Glomerular visceral epithelial cell (primary cell): ENCODE data around the gene SLC52A1.
"Not testable (repeated sequence)": the region's sequence is repeated elsewhere in the genome, so short reads cannot be mapped to it uniquely, and the experiment has no call there.

Experiments
- DNase-seq: peaks from one replicate; pipeline ENCODE4 v3.0.0-alpha.2; 2016; ENCODE audit errors: extremely low spot score

SLC52A1 gene

DNA sequence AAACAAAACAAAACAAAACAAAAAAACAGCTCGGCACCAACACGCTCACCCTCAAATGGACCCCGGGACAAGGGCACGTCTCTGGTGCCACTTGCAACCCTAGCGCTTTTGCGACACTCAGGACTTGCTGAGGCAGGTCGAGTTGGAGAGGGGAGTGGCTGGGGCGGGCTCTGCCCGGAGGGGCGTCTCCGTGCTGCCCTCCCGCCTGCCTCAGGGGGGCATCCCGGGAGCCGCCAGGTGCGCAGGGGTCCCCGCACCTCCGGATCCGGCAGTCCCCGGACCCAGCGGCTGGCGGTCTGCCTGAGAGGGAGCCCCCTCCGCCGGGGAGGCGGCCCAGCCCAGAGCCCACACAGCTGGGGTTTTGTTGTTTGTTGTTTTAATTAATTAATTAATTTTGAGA, at the start of gene SLC52A1:
TSS of gene SLC52A1 (minus strand) at position 112 of the 400 bp plus-strand sequence. CDS start 820 bp downstream, outside the sequence.
- no peak for DNase-seq

DNA sequence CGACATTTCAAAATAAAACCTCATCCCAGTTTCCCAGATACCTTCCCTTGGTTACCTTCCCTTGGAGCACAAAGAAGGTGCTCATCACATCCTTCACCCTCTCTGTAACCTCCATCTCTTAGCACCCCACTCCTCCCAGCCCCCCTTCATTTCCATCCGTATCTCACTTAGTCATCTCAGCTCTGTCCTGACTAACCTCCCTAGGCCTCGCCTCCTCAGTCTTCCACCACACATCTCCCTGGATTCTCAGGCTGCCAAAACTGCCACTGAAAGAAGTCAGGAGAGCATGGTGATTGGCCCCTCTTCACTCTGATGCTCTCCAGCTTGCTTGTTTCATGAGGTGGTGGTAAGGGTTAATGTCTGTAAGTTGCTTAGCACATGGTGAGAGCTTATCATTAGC, 45.4 kb upstream of the SLC52A1 start:
- DNase-seq = no peak

DNA sequence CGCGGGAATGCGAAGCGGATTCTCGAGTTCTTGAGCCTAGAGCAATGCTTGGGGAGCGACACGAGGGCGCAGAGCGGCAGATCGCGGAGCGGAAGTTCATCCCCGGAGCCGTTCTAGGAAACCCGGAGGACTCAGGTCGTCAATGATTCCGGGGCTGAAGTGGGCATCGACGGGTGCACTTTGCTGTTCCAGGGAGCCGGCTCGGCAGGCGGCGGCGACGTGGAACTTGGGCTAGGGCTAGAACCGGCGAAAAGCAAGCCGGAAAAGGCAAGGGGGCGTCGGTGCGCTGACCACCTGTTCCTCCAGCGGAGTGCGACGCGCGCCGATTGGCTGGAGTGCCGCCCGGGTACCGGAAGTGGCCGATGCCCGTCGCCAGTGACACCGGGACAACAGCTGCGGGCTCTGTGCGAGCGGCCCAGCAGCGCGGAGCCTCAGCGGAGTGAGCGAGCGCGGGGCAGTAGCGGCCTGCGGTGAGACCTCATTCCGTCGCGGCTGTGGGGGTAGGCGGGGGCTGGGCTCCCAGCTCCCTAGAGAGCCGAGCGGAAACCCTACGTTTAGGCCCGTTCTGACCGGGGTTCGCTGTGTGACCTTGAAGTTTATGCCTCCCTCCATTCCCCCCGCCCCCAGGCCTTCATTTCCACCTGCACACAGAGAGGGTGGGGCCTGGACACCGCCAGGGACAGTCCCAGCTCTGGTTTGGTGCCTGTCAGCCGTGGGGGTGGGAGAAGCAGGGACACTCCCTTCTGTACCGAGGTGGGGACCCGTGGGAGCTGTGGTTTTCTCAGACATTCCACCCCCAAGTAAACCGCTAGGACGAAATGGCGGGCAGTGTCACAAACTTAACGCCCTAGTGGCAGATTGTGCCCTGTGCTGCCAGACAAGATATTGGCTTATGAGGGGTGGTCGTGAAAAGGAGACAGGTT, 43.1 kb upstream of the SLC52A1 start, which contains the start of gene ZFP3:
TSS of gene ZFP3 (plus strand) at position 362 of the 923 bp plus-strand sequence. CDS start 13,038 bp downstream, outside the sequence.
- no peak for DNase-seq

DNA sequence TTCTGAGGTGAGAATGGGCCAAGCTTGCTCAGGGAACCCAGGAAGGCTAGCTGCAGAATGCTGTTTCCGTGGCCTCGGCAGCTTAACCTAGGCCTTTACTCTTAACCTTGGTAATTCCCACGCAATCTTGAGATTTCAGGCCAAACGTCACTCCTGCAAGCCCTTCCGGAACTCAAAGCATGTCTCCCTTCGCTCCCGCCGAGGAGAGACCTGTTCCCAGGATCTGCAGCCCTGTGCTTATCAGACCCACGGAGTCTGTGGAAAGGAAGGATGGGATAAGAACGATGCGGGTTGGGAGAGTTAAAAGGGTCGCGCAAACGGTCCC, 42.5 kb upstream of the SLC52A1 start:
- DNase-seq = no peak

DNA sequence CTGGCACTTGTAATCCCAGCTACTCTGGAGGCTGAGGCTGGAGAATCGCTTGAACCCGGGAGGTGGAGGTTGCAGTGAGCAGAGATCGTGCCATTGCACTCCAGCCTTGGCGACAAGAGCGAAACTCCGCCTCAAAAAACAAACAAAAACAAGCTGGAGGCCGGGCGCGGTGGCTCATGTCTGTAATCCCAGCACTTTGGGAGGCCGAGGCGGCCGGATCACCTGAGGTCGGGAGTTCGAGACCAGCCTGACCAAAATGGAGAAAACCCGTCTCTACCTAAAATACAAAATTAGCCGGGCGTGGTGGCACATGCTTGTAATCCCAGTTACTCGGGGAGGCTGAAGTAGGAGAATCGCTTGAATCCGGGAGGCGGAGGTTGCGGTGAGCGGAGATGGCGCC, 42.0 kb upstream of the SLC52A1 start:
- DNase-seq = not testable (repeated sequence)

DNA sequence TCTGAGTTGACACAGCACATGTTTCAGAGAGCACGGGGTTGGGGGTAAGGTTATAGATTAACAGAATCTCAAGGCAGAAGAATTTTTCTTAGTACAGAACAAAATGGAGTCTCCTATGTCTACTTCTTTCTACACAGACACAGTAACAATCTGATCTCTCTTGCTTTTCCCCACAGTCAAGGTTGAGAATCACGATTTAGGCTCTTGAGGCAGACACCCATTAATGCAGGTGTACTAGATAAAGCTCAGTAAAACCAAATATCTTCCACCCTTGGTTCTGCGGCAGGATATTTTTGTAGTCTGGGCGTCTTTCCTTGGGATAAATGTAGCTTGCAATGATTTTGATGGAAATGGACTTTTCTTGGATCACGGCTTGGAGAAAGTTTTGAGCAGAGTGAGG, 40.2 kb upstream of the SLC52A1 start:
- not testable (repeated sequence) for DNase-seq

DNA sequence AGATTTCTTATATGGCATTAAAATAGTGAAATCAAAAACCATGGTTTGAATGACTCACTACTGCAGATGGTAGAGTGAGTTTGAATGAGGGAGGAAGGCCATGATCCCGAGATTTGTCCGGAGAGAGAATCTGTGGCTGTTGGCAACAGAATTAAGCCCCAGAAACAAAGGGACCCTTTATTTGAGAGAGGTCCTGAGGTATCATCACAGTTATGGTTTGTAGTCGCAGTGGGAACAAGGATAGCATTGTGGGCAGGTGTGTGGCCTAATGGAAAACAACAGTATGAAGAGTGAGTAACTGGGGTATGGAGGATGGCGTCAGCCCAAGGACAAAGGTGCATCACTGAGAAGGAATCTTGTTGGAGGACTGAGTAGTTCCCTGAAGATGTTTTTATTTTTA, 34.5 kb upstream of the SLC52A1 start:
- DNase-seq = no peak

DNA sequence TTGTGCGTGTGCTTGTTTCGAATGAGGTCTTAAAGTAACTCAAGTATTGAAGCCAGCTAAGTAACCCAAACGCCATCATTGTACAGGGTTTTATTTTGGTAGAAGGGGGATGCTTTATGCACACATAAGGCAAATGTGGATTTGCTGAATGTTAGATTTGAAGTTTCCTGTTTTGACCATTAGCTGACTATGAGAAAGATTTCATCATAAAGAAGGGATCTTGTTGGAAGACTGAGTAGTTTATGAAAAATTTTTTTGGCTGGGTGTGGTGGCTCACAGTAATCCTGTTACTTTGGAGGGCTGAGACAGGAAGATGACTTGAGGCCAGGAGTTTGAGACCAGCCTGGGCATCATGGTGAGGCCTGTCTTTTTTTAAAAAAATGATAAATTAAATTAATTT, 33.0 kb upstream of the SLC52A1 start:
- DNase-seq = no peak

DNA sequence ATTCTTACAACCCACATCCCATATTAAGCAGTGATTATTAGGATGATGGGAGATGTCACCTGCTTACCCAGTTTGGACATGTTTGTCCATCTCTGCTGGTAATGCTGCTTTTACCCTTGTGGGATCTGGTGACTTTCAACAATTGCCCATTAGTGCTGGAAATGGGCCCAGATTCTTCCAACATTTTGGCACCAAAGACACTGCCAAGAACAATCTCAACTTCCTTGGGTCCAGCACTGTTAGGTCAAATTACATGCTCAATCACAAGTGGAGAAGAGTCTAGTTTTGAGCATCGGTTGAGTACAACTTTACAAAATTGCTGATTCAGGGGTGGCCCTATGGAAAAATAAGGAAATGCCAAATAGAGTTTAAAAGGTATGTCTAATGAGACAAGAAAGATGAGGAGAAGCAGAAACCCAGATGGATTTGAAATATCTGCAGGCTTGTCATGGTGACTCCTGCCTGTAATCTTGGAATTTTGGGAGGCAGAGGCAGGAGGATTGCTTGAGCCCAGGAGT, 30.1 kb upstream of the SLC52A1 start:
- DNase-seq = no peak

DNA sequence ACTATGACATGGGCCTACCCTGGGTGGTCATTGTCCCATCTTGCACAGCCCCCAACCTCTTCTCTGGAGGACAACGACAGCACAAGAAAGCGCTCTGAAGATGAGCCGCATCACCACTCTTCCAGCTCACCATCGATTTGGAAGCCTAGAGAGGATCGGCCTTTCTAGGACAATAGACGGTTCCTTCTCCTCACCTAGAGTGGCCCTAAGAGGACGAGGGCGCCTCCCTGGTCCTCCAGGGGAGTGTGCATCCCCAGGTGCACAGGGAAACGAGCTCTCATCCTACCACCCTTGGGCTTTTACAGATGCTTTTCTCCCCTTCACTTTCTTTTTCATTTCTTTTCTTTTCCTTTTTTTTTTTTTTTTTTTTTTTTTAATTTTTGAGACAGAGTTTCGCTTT, 20.3 kb upstream of the SLC52A1 start:
- no peak for DNase-seq

DNA sequence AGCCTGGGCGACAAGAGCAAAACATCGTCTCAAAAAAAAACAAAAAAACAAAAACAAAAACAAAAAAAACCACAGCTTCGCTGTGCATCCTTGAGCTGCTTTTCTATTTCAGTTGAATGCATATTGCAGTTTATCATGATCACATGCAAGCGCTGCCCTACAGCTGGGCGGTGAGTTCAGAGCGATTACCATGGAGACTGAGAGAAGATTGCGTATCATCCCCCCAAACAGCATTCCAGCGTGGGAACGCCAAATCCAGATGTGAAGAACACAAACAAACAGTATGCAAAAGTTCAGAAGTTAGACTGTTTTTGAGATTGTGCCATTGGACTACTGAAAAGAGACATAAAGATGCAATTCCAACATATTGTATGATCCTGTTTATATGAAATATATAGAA, 15.1 kb upstream of the SLC52A1 start:
- no peak for DNase-seq

DNA sequence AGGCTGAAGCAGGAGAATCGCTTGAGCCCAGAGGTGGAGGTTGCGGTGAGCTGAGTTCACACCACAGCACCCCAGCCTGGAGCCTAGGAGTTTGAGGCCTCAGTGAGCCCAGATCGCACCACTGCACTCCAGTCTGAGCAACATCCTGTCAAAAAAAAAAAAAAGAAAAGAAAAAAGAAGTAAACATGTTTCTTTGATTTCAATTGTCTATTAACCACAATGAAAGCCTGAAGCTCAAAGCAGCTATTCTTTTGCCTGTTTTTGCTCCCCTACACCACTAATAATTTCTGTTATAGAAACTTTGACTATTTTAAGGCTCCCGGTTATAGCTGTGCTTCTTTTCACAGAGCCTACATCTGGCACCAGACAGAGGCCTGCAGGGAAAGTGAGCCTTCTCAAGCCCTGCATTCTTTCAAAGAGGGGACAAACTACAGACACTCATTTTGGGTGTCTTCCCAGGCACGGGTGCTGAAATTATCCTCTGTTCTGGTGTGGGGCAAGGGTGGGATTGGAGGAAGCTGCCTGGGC, 14.2 kb upstream of the SLC52A1 start:
- no peak for DNase-seq

DNA sequence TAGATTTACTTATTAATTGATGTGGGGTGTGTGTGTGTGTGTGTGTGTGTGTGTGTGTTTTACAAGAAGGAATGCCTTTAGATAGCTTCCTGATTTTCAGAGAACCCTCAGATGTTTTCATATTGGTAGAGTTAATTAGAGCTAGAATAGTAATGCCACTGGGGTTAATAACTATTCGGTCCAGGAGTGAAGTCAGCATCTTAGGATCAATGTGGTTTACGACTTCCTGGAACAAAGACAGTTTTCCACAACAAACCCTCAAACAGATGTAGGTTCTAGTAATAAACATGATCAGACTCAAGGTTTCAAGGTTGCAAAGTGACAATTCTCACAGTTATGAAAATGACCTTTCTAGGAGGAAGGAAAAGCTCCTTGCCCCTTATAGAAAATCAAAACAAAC, 12.2 kb upstream of the SLC52A1 start:
- no peak for DNase-seq

DNA sequence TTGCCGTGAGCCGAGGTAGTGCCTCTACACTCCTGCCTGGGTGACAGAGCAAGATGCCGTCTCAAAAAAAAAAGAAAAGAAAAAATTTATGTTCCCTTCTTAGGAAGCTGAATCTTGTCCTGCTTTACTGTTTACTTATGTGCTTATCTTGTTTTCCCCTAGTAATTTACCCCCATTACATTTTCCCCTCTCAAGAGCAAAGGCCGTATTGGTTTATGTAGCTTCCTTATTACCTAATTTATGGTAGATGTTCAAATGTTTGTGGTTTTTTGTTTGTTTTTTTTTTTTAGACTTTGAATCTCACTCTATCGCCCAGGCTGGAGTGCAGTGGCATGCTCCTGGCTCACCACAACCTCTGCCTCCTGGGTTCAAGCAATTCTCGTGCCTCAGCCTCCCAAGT, 10.3 kb upstream of the SLC52A1 start:
- no peak for DNase-seq

DNA sequence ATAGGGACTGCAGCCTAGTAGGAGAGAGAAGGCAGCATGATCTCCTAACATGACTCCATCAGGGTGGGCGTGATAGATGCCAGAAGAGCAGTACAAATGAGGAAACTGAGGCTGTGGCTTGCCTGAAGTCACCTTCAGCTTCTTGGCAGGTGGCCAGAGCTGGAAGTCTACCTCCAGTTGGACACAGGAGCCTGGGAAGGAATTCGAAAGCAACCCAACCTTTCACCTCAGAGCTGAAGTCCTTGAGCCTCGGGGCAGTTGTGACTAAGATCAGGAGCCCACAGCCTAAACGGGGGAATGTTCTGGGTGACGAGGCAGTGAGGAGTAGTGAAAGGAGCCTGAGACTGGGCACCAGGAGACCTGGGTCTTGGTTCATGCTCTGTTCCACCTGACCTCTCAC, 9.4 kb upstream of the SLC52A1 start:
- DNase-seq = no peak

DNA sequence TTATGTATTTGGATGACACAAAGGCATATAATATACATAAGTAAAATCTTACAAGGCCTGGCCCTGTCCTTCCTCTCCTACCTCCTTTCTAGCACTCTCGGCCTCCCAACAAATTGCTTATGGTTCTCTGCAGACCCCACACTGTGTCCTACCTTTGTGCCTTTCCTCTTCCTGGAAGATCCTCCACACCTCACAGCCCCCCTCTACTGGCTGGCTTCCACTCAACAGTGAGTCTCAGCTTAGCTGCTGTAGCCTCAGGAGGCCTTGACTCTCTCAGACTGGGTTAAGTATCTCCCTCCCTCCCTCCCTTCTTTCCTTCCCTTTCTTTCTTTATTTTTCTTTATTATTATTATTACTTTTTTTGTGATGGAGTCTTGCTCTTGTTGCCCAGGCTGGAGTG, 8.3 kb upstream of the SLC52A1 start:
- no peak for DNase-seq

DNA sequence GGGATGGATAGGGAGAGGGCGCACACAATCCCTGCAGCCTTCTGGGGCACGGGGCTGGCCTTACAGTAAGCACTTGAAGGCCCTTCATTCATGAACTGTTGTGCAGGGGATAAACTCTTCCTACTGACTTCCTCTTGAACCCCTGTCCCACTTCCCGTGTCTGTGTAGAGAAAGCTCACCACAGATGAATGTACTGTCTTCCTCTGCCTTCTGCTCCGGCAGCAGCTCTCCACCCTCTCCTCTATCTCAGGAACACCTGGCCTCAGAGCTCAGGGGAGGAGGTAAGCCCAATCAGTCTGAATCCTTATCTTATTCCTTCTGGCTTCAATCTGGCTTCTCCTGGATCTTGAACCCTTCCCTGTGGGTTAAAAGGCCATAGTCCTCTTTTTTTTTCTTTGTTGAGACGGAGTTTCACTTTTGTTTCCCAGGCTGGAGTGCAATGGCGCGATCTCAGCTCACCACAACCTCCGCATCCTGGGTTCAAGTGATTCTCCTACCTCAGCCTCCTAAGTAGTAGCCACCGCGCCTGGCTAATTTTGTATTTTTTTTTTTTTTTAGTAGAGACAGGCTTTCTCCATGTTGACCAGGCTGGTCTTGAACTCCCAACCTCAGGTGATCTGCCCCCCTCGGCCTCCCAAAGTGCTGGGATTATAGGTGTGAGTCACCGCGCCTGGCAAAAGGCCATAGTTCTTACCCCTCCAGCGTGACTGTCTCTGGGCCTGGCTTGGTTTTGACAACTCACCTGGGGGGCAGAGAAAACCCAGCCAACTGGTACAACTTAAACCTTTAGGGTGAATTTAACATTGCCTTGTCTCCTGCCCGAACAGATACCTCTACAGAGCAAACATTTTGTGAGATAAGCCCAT, 7.2 kb upstream of the SLC52A1 start:
- no peak for DNase-seq

DNA sequence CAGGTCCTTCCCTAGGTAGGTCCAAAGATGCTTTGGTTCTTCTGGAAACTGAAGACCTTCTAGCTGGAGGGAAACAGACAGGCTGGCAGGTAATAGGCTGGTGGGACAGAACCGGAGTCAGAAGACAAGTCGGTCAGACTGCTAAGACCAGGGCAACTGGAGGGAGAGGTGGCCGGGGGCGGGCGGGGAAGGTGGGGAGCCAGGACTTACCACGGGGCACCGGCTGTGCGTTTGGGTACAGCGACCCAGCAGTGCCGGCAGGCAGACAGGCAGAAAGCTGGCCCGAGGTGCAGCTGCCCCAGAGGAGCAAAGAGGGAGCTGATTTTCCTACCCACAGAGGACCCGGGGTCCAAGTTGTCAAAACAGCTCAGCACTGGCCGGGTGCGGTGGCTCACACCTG, 575 bp downstream of the SLC52A1 start:
- no peak for DNase-seq

DNA sequence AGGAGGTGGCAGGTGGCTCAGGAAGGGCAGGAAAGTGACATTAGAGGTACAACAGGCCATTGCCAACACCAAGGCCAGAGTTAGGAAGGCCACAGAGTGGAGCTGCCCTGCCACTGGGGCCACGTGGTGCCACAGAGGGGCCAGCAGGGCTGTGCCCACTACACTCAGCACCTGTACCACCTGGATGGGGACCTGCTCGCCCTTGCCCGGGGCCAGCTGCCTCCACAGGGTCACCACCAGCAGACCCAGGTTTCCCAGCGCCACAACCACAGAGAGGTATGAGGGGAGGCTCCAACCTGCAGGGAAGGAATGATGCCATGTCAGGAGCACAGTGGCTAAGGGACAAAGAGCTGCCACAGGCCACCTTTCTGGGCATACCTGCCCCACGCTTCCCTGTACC, 1.2 kb downstream of the SLC52A1 start:
- DNase-seq = no peak

DNA sequence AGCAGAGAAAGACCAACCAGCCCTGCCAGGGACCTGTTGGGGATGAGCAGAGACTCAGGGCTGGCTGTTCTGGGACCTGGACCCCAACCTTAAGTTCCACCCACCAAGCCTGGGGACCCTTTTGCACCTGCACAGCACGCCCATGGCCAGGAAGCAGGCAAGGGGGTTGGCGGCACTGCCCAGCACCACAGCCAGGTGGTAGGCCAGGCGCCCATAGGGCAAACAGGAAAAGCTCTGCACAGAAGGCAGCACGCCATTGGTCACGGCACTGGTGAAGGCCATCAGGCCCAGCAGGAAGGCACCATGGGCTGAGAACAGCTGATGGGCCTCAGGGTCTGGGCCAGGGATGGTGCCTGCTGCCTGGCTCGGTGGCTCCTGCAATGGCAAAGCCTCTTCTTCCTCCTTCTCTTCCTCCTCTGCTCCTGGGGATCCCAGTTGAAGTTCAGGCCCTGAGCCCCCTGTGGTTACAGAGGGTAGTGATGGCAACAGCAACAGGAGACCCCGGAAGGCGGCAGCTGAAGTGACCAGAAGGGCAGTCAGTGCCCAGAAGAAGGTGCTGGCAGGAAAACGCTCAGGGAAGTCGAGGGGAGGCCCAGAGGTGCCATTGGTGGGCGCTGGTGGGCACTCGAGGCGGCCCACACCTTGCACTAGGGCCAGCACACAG, 1.7 kb downstream of the SLC52A1 start:
- DNase-seq = no peak

DNA sequence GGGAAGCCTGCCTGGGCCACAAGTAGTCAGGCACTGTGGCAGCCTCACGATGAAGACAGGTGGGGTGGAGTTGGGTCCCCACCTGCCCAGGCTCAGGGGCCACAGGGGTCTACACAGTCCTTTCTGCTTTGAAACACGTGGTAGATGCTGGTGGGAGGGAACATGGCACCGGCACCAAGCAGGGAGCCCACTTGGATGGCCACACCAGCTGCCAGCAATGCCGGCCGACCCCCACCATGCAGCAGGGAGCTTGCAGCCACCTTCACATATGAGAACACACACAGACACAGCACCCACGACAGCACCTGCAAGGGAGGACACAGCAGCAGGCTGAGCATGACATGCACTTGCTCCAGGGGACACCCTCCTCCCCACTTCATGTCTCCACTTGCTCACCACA, 2.4 kb downstream of the SLC52A1 start:
- no peak for DNase-seq
